Measurements from ENCODE around the gene SKP2. TPM values are rescaled to one million over a fixed set of nuclear protein-coding genes. Genes with fewer than 3 reads are reported as not detected.
A peak's percentile ranks its signal among the peaks of the same experiment; 100 is the strongest.
"Not testable (repeated sequence)": the region's sequence is repeated elsewhere in the genome, so short reads cannot be mapped to it uniquely, and the experiment has no call there.

Gene SKP2
- total RNA-seq, 1 donor from 2014 or later: 5.4 TPM

- ATAC-seq: no peak
- intact Hi-C loops (cut with micrococcal nuclease): no loop called here
- DNase-seq: no peak
Measured at GRCh38 chr5:36181774-36182173, 29.9 kb downstream of the SKP2 start.

GRCh38 chr5:36184408-36184807 is 32.5 kb downstream of the SKP2 start:
- ATAC-seq; intact Hi-C loops (cut with micrococcal nuclease); DNase-seq: not testable (repeated sequence)

DNA sequence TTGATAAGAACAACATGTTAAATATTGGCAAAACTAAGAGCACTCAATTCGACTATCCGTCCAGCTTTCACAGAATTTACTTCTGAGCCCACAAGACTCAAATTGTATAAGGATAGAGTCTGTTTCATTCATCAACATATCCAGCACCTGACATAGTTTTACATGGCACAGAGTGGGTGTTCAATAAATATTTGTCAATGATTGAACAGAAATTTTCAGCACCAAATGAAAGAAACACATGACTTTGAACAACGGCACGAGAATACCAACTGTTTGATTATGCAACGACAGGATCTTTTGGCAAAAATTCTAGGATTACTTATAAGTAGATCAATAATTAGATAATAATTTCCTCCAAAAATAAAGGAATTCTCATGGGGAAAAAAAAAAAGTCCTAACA is 41.8 kb downstream of the SKP2 start:
- intact Hi-C loops (cut with micrococcal nuclease): no loop called here
- DNase-seq (no peak), ATAC-seq (no peak)

DNA sequence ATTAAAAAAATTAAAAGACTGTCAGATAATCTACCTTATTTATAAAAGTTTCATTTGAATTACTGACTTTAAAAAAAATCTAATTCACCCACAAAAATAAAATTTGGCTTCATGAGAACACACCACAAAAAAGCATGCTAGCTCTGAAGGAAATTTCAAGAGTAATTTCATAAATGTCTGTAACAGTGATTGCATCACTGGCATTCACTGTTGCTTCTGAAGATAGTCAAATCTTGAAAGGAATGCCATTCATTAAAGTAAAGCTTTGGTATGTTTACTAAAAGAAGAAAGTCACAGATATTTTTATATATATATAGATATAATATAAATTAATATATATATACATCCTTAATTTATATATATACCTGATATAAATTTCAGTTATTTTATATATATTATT is 46.4 kb downstream of the SKP2 start:
- intact Hi-C loops (cut with micrococcal nuclease): no loop called here
- ATAC-seq (no peak), DNase-seq (no peak)

DNA sequence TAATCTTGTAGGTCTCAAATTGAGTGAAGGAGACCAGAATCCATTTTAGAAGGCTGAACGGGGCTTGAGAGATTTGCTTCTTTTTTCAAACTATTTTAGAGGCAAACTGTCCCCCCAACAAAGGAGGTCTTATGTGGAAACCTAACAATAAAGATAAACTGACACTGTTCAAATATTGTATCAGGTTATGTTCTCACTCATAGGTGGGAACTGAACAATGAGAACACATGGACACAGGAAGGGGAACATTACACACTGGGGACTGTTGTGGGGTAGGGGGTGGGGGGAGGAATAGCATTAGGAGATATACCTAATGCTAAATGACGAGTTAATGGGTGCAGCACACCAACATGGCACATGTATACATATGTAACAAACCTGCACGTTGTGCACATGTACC is 46.9 kb downstream of the SKP2 start:
- intact Hi-C loops (cut with micrococcal nuclease); DNase-seq; ATAC-seq: not testable (repeated sequence)

- no peak for ATAC-seq
- intact Hi-C loops (cut with micrococcal nuclease): no loop called here
- DNase-seq: no peak
Measured at GRCh38 chr5:36199620-36200019, 47.7 kb downstream of the SKP2 start.

- ATAC-seq (no peak), DNase-seq (no peak)
- intact Hi-C loops (cut with micrococcal nuclease): no loop called here
Measured at GRCh38 chr5:36200513-36200912, 48.6 kb downstream of the SKP2 start.

DNA sequence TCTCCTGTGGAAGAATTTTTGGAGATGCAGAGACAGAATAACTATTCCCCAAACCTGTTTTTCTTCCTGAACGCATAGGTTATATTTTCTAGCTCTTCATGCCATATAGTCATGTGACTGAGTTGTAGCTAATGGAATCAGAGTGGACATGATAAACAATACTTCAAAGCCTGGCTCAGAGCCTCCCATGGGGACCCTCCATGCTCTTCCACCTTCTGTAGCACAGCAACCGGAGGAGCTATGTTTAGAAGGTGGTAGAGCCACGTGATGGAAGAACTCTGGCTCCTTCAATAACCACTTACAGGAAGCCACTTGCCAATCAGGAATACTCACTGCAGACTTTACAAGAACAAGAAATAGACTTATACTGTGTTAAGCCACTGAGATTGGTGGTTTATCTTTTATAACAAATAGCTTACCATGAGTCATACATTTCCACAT is 50.6 kb downstream of the SKP2 start:
- intact Hi-C loops (cut with micrococcal nuclease): no loop called here
- DNase-seq: peak; percentile 11
- peak; percentile 94 for ATAC-seq

GRCh38 chr5:36205329-36205728 is 53.4 kb downstream of the SKP2 start:
- no peak for ATAC-seq
- intact Hi-C loops (cut with micrococcal nuclease): no loop called here
- no peak for DNase-seq

GRCh38 chr5:36206913-36207312 is 55.0 kb downstream of the SKP2 start:
- ATAC-seq: no peak
- intact Hi-C loops (cut with micrococcal nuclease): no loop called here
- DNase-seq: no peak

GRCh38 chr5:36208786-36209185 is 56.9 kb downstream of the SKP2 start:
- no peak for DNase-seq
- intact Hi-C loops (cut with micrococcal nuclease): no loop called here

GRCh38 chr5:36209664-36210063 is 57.8 kb downstream of the SKP2 start:
- no peak for ATAC-seq
- no peak for DNase-seq
- intact Hi-C loops (cut with micrococcal nuclease): no loop called here

More at GRCh38 chr5:36208786-36209185, 56.9 kb downstream of the SKP2 start:
- ATAC-seq: no peak

DNA sequence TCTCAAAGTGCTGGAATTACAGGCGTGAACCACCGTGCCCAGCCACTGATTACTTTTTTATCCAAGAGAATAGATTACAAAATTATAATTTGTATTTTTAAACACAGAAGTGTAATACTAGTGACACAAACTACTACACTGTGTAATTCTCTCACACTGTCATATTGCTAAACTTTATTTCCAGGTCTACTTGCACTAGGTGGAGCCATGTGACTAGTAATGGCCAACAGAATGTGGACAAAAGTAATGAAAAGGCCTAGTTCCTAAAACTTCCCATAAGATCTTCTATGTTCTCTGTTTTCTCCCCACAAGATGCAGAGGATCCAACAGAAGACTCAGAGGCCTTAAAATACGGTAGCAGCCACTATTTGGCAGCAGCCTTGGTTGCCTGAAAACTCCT is 62.5 kb downstream of the SKP2 start:
- ATAC-seq: no peak
- intact Hi-C loops (cut with micrococcal nuclease): no loop called here
- DNase-seq: no peak

- intact Hi-C loops (cut with micrococcal nuclease): no loop called here
- no peak for ATAC-seq
- no peak for DNase-seq
Measured at GRCh38 chr5:36215910-36216309, 64.0 kb downstream of the SKP2 start.

DNA sequence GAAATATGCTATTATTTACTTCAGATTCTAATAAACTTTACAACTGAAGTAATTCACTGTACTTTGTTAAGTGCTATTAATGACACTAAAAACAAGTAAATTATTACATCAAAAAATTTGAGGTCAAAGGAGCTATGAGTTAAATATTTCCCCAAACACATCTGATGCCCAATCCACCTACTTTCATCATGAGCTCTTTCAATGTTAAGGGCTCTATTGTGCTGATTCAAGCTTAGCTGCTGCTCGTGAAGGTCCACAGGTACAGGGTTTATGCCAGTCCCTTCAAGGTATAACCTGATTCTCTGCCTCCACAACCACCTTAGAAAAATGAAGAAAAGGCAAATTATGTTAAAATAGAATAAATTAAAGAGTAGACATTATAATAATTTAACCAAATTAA is 65.7 kb downstream of the SKP2 start:
- DNase-seq (no peak), ATAC-seq (no peak)
- intact Hi-C loops (cut with micrococcal nuclease): no loop called here

GRCh38 chr5:36217988-36218387 is 66.1 kb downstream of the SKP2 start:
- intact Hi-C loops (cut with micrococcal nuclease): no loop called here
- no peak for ATAC-seq
- no peak for DNase-seq

GRCh38 chr5:36222620-36223019 is 70.7 kb downstream of the SKP2 start:
- DNase-seq (no peak), ATAC-seq (no peak)
- intact Hi-C loops (cut with micrococcal nuclease): no loop called here

DNA sequence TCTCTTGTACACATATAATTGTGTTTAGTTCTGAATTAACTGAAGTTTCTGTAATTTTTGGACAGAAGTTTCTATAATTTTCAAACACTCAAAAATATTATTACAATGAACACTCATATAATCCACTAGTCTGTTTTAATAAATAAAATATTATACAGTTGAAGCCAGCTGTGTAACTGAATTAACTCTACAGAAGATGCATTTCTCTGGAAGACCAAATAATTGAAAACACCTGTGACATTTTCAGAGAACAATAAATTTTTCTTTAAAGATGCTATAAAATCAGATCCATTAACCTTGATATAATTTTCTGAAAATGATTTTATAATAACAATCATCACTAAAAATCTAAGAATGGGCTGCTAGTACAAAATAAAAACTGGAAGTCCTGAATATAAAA is 75.1 kb downstream of the SKP2 start:
- intact Hi-C loops (cut with micrococcal nuclease): no loop called here
- no peak for ATAC-seq
- DNase-seq: no peak

GRCh38 chr5:36228505-36228904 is 76.6 kb downstream of the SKP2 start:
- ATAC-seq (no peak), DNase-seq (no peak)
- intact Hi-C loops (cut with micrococcal nuclease): no loop called here

DNA sequence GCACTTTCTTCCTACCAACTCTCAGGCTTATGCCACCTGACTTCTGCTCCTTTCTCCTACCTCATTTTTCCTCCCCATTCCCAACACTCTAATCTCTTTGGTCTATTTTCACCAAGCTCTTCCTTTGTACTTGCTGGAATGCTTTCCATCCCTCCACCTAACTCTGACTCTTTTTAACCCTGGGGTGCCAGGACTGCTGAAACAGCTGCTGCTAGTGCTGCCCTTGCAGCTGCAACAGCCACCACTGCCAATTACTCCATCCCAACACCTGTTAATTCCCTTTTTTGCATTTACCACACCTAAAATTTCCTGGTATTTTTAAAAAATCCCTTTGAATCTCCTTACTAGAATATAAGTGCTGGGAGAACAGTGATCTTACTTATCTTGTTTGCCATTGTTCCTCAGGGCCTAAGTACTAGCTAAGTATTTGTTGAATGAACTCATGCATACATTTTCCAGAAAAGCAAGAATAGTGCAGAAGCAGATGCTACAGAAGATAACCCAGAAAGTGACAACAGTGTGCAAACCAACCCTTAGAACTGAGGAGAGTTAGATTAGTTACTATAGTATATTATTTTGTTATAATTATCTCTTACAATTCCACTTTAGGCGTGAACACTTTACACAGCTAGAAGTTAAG is 78.4 kb downstream of the SKP2 start:
- intact Hi-C loops (cut with micrococcal nuclease): no loop called here
- ATAC-seq: peak; percentile 28
- DNase-seq: no peak

- intact Hi-C loops (cut with micrococcal nuclease): no loop called here
- DNase-seq (no peak), ATAC-seq (no peak)
Measured at GRCh38 chr5:36232533-36232932, 80.6 kb downstream of the SKP2 start.

Measured in left ventricle myocardium superior (tissue), 1 donor.